GM18508 (cell line): ENCODE results near the gene AGPS.
A peak's percentile ranks its signal among the peaks of the same experiment; 100 is the strongest.
"Not testable (repeated sequence)": the region's sequence is repeated elsewhere in the genome, so short reads cannot be mapped to it uniquely, and the experiment has no call there.

Source experiments
- ATAC-seq: cut with Tn5 transposase; IDR thresholded peaks from one replicate; pipeline ENCODE4 v1.9.1; 2021; ENCODE audit warnings: moderate number of reproducible peaks; ENCODE audit not compliant: insufficient read depth, unreplicated experiment

Gene AGPS

DNA sequence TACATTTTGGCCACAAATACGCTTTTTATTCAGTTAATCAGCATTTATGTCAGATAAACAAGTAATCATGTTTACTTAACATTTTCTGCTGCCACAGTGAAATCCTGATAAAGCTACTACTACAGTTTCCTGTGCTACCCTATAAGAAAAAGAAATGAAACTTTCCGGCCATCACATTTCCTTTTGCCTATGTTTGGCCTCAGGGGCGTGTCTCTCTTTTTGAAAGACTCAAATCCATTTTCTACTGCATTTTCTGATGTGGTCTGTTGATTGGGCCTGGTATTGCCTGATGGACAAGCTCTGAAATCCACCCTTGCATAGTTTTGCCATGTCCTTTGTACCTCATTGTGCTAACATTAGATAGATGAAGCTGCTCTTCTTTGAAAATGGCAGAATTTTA is 152.6 kb downstream of the AGPS start:
- no peak for ATAC-seq

DNA sequence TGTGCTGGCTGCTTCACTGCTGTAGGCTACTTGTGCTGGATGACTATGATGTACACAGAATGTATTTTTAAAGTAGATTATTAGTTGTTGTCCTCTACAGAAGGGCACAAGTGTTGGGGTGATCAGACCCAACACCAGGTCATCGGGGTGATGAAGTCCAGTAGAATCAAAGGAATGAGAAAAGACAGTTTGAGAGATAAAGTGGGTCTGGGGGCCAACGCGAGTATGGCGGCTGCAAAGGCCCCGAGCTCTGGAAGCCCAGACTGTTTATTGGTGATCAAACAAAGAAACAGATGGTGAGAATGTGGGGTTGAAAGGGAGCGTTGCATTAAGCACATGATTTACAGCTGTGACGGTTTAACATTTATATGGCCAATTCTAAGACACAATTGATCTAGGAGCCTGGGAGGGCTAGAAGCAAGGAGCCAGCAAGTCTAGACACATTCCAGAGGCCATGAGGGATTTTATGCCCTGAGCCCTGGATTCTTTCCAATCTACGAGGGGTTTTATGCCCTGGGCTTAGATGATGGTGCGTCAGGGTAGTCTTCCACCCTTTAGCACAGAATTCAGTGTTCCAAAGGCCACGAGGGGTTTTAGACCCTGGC is 153.5 kb downstream of the AGPS start:
- no peak for ATAC-seq

- ATAC-seq: peak; percentile 90
Measured at GRCh38 chr2:177547122-177547521, 154.5 kb downstream of the AGPS start.

GRCh38 chr2:177547772-177548171 is 155.2 kb downstream of the AGPS start:
- ATAC-seq: no peak

DNA sequence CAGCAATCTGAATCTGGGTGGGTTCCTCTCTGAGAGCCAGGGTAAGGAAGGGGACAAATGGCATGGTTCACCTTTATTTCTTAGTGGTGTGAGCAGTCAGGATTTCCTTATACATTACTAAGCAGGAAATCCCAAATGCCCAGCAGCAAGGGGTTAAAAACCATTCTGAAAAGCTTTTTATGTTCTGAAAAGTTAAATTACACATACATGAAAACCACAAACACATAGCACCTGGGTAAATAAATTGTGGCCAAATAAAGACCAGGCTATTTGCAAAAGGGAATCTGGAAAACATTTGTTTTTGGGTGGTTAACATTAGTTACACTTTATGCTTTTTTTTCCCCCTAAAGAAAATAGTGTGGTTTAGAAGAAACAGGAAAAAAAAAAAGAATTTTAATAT is 156.1 kb downstream of the AGPS start:
- ATAC-seq: no peak

GRCh38 chr2:177549171-177549570 is 156.6 kb downstream of the AGPS start:
- no peak for ATAC-seq

GRCh38 chr2:177550264-177551200 is 158.0 kb downstream of the AGPS start:
- no peak for ATAC-seq

- ATAC-seq: not testable (repeated sequence)
Measured at GRCh38 chr2:177551360-177551759, 158.8 kb downstream of the AGPS start.

DNA sequence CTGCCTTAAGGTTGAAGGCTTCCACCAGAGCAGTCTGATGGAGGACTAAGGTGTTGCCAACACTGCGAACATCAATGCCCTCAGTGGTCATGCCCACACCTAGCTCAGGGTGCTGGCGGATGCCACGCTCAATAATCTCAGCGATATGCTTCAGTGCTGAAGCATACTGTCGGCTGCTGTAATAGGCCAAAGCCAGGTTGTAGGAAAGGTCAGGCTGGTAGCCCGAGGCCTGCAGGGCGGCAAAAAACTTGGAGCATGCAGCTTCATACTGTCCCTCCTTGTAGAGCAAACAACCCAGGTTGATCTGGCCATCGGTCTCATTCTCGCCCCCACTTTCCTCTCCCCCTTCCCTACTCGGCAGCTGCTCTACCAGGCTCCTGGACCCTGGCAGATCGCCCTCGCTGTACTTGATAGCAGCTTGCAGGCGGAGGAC is 159.4 kb downstream of the AGPS start:
- no peak for ATAC-seq

DNA sequence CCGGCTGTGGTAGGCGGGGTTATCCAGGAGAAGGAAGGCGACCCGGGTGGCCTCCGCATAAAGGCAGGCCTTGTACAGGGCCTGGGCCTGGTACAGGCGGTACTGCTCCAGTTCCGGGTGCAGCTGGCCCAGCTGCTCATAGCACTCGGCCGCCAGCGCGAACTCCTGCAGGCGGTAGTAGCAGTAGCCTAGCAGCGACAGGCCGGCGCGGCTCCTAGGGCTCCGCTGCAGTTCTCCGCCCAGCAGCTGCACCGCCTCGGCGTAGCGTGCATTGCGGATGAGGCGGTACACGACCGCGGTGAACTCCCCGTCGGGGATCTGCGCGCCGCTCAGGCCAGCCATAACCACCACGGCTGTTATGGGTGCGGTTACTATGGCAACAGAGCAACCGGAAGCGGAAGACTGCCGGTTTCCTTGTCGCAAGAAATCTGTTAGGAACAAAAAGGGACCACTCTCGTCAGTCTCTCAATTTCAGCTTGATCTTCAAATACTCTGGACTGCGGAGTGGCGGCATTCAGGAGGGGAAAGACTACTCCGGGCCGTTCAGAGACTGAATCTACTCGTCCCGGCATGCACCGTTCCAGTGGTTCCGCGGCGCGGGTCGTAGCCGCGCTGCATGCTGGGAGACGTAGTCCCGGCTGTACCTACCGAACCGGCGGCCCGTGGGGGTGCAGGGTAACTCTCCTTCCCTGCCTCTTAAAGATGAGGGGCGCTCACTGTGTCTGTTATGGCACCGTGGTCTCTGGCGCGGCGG is 160.0 kb downstream of the AGPS start:
- ATAC-seq: peak; percentile 81

GRCh38 chr2:177553176-177553884 is 160.8 kb downstream of the AGPS start:
- ATAC-seq: no peak

DNA sequence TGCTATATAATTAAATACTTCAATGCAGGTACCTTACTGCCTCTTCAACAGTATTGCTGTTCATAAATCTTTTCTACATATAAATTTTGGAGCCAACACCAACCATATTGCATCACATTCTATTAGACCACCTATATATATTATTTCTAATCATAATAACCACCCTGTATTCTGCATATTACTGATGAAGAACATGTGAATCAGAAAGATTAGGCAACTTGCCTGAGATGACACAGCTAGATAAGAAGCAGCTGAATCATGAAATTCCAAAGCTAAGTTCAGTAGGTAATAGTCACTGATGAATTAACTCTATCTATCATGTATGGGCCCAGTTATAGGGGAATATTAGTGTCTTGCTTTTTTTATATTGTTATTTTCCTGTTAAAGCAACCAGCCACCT is 161.8 kb downstream of the AGPS start:
- no peak for ATAC-seq

GRCh38 chr2:177556153-177556552 is 163.6 kb downstream of the AGPS start:
- ATAC-seq: no peak

DNA sequence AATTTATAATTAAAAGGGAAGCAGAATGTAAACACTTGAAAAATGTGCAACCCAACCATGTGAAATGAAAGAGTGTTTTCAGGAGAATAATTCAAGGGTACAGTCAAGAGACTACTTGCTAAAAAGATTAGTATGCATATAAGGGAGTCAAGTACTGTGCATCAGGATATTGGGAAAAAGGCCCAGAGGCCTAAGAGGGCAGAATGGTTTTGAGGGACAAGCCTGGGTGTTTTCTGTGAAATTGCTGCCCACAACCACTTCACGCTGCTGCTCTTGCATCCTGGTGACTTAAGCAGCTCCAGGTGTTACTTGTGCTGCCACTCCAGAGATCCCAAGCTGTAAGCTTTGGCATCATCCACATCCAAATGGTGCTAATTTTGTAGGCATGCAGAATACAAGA is 165.2 kb downstream of the AGPS start:
- ATAC-seq: no peak

- no peak for ATAC-seq
Measured at GRCh38 chr2:177559638-177560037, 167.1 kb downstream of the AGPS start.

DNA sequence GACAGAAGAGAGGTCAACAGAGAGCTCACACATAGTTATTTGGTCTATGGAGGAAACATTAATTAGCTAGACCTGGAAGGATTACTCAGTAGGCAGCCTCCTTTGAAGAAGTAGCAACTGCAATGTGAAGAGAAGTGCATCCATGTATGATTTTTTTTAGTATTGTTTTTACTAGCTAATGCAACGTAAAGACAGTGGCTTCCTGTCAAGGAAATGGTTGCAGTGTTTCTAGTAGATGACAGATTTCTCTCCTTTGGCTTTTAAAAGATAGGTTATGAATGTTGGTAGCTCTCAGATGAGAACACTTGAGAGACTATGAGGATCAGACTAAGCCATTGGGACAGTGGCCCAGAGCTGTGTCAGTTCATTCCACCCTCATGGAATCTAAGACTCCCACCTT is 175.8 kb downstream of the AGPS start:
- no peak for ATAC-seq

- no peak for ATAC-seq
Measured at GRCh38 chr2:177568893-177569292, 176.3 kb downstream of the AGPS start.

GRCh38 chr2:177572236-177572671 is 179.7 kb downstream of the AGPS start:
- no peak for ATAC-seq

- no peak for ATAC-seq
Measured at GRCh38 chr2:177573120-177573519, 180.5 kb downstream of the AGPS start.

- ATAC-seq: no peak
Measured at GRCh38 chr2:177574356-177574755, 181.8 kb downstream of the AGPS start.
